Measurements from ENCODE around the gene CDADC1. TPM values are rescaled to one million over a fixed set of nuclear protein-coding genes. Genes with fewer than 3 reads are reported as not detected.
"Not testable (repeated sequence)": the region's sequence is repeated elsewhere in the genome, so short reads cannot be mapped to it uniquely, and the experiment has no call there.

Gene CDADC1
- total and polyA plus RNA-seq, 4 donors = 3.0 to 6.1 (median 4.5) TPM

GRCh38 chr13:49327145-49327544 is 79.4 kb downstream of the CDADC1 start:
- not testable (repeated sequence) for H3K27me3 ChIP-seq (ENCODE audit: control insufficient read depth in 4 of 4, insufficient read depth in 4 of 4, low read length in 3 of 4); H3K36me3 ChIP-seq (ENCODE audit: control insufficient read depth in 4 of 4, insufficient read depth in 3 of 4, low read depth in 1 of 4, low read length in 3 of 4); H3K4me3 ChIP-seq (ENCODE audit: low read depth in 1 of 3, low read length in 3 of 3); DNase-seq (ENCODE audit: low spot score); H3K9ac ChIP-seq (ENCODE audit: low read depth in 1 of 2, low read length in 2 of 2); H3K9me3 ChIP-seq (ENCODE audit: control insufficient read depth in 4 of 4, low read length in 3 of 4)
- TF ChIP-seq RXRA (IDR thresholded peaks at IDR 0.05) (peak in 1 of 2 donors; percentile 41), HNF4A (conservative IDR thresholded peaks at IDR 0.05) (peak; percentile 18 to 38)
- Histone ChIP-seq H3K27ac (ENCODE audit: low read depth in 1 of 2, low read length in 2 of 2) (peak overlapping the region in 1 of 2 donors; percentile 72), H3K4me1 (ENCODE audit: control insufficient read depth in 4 of 4, insufficient read depth in 4 of 4, low read length in 3 of 4) (peaks cover 0 to 19% (median 15%) of the 10 kb centered on the region in 4 donors)
- 46% methylated on average over 3 of the region's 3 CpGs for WGBS

DNA sequence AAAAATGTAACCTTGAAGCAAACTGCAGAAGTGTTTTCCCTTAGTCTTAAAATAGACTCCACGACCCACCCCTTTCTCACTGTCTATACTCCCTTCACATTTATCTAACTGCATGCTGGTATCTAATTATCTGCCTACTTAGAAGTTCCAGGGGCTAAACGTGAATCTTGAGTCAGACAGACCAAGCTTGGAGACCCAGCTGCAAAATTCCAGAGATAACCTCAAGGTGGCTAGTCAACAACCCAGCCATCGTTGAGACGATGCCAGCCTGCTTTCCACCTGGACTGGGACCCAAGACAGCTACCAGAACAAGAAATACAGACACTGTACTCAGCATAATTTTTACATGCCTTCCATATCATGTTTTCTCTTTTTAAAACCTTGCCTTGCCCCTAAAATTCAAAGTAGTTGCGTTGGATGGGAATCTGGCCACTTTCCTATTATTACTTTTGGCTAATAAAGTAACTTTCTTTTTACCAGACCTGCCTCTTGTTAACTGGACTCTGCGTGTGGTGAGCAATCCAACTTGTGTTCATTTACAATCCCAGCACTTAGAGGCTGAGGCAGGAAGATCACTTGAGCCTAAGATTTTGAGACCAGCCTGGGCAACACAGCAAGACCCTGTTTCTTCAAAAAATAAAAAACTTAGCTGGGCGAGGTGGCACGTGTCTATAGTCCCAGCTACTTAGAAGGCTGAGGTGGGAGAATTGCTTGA is 82.3 kb downstream of the CDADC1 start:
- 93% methylated on average over 8 of the region's 8 CpGs for WGBS
- Histone ChIP-seq H3K27ac (ENCODE audit: low read depth in 1 of 2, low read length in 2 of 2) (no peak overlapping the region), H3K9me3 (ENCODE audit: control insufficient read depth in 4 of 4, low read length in 3 of 4) (no peaks in the 10 kb centered on the region), H3K4me1 (ENCODE audit: control insufficient read depth in 4 of 4, insufficient read depth in 4 of 4, low read length in 3 of 4) (peaks cover 0 to 19% (median 15%) of the 10 kb centered on the region in 4 donors), H3K4me3 (ENCODE audit: low read depth in 1 of 3, low read length in 3 of 3) (no peak overlapping the region), H3K36me3 (ENCODE audit: control insufficient read depth in 4 of 4, insufficient read depth in 3 of 4, low read depth in 1 of 4, low read length in 3 of 4) (no peaks in the 10 kb centered on the region), H3K27me3 (ENCODE audit: control insufficient read depth in 4 of 4, insufficient read depth in 4 of 4, low read length in 3 of 4) (no peaks in the 10 kb centered on the region), H3K9ac (ENCODE audit: low read depth in 1 of 2, low read length in 2 of 2) (no peak overlapping the region)
- TF ChIP-seq HNF4A (conservative IDR thresholded peaks at IDR 0.05) (no peak), YY1 (IDR thresholded peaks at IDR 0.05) (no peak), EGR1 (IDR thresholded peaks at IDR 0.05; ENCODE audit: low read depth in 2 of 2) (no peak), RXRA (IDR thresholded peaks at IDR 0.05) (no peak), TAF1 (conservative IDR thresholded peaks at IDR 0.05) (no peak)
- DNase-seq (ENCODE audit: low spot score) = no peak

- Histone ChIP-seq H3K27me3 (ENCODE audit: control insufficient read depth in 4 of 4, insufficient read depth in 4 of 4, low read length in 3 of 4) (no peaks in the 10 kb centered on the region), H3K4me3 (ENCODE audit: low read depth in 1 of 3, low read length in 3 of 3) (no peak overlapping the region), H3K36me3 (ENCODE audit: control insufficient read depth in 4 of 4, insufficient read depth in 3 of 4, low read depth in 1 of 4, low read length in 3 of 4) (no peaks in the 10 kb centered on the region), H3K27ac (ENCODE audit: low read depth in 1 of 2, low read length in 2 of 2) (no peak overlapping the region), H3K4me1 (ENCODE audit: control insufficient read depth in 4 of 4, insufficient read depth in 4 of 4, low read length in 3 of 4) (peaks cover 0 to 19% (median 15%) of the 10 kb centered on the region in 4 donors), H3K9ac (ENCODE audit: low read depth in 1 of 2, low read length in 2 of 2) (no peak overlapping the region), H3K9me3 (ENCODE audit: control insufficient read depth in 4 of 4, low read length in 3 of 4) (no peaks in the 10 kb centered on the region)
- TF ChIP-seq EGR1 (IDR thresholded peaks at IDR 0.05; ENCODE audit: low read depth in 2 of 2) (no peak), NR2F2 (IDR thresholded peaks at IDR 0.05) (no peak), TAF1 (conservative IDR thresholded peaks at IDR 0.05) (no peak), GABPA (IDR thresholded peaks at IDR 0.05 in 1 of 2, conservative IDR thresholded peaks at IDR 0.05 in 1 of 2) (no peak), CTCF (IDR thresholded peaks at IDR 0.05; ENCODE audit: low read depth, low read length, missing input control) (no peak)
- WGBS = 95% methylated on average over 1 of the region's 1 CpG
- no peak for DNase-seq (ENCODE audit: low spot score)
These were observed 82.8 kb downstream of the CDADC1 start for GRCh38 chr13:49330546-49330864.

- Histone ChIP-seq H3K36me3 (ENCODE audit: control insufficient read depth in 4 of 4, insufficient read depth in 3 of 4, low read depth in 1 of 4, low read length in 3 of 4) (no peaks in the 10 kb centered on the region), H3K27me3 (ENCODE audit: control insufficient read depth in 4 of 4, insufficient read depth in 4 of 4, low read length in 3 of 4) (no peaks in the 10 kb centered on the region), H3K4me1 (ENCODE audit: control insufficient read depth in 4 of 4, insufficient read depth in 4 of 4, low read length in 3 of 4) (peaks cover 0 to 4% (median under 1%) of the 10 kb centered on the region in 4 donors), H3K9me3 (ENCODE audit: control insufficient read depth in 4 of 4, low read length in 3 of 4) (no peaks in the 10 kb centered on the region), H3K27ac (ENCODE audit: low read depth in 1 of 2, low read length in 2 of 2) (no peak overlapping the region), H3K4me3 (ENCODE audit: low read depth in 1 of 3, low read length in 3 of 3) (no peak overlapping the region), H3K9ac (ENCODE audit: low read depth in 1 of 2, low read length in 2 of 2) (no peak overlapping the region)
- DNase-seq (ENCODE audit: low spot score) = no peak
- WGBS = 86% methylated on average over 4 of the region's 4 CpGs
- TF ChIP-seq NR2F2 (IDR thresholded peaks at IDR 0.05) (no peak), EGR1 (IDR thresholded peaks at IDR 0.05; ENCODE audit: low read depth in 2 of 2) (no peak), ATF3 (IDR thresholded peaks at IDR 0.05) (no peak), SP1 (IDR thresholded peaks at IDR 0.05) (no peak), FOXA2 (IDR thresholded peaks at IDR 0.05) (no peak), YY1 (IDR thresholded peaks at IDR 0.05) (no peak), ZBTB33 (IDR thresholded peaks at IDR 0.05) (no peak), RXRA (IDR thresholded peaks at IDR 0.05) (no peak), RAD21 (IDR thresholded peaks at IDR 0.05) (no peak), HNF4A (conservative IDR thresholded peaks at IDR 0.05) (no peak), HNF4G (IDR thresholded peaks at IDR 0.05) (no peak), GABPA (IDR thresholded peaks at IDR 0.05 in 1 of 2, conservative IDR thresholded peaks at IDR 0.05 in 1 of 2) (no peak), TAF1 (conservative IDR thresholded peaks at IDR 0.05) (no peak)
These were observed 88.9 kb downstream of the CDADC1 start for GRCh38 chr13:49336655-49337054.
